Neural progenitor cell (in vitro differentiated cells): ENCODE data around the gene UFSP2. TPM values are rescaled to one million over a fixed set of nuclear protein-coding genes. Genes with fewer than 3 reads are reported as not detected.
A peak's percentile ranks its signal among the peaks of the same experiment; 100 is the strongest.

Experiments
- DNase-seq: peaks from one replicate; pipeline ENCODE4 v3.0.0-alpha.2; 2016; ENCODE audit warnings: low spot score
- H2AFZ ChIP-seq: fragments of 200-600 bp; sonication (generic); replicated peaks from 2 replicates; pipeline ENCODE4 v1.6.1; 2016; ENCODE audit warnings: antibody characterized with exemption
- H3F3A ChIP-seq: fragments of 200-600 bp; sonication (generic); 2 replicates; pipeline ENCODE4 v1.6.1; 2016; ENCODE audit warnings: antibody characterized with exemption, low read depth
- H3K27ac ChIP-seq: fragments of 200-600 bp; sonication (generic); 2 replicates; pipeline ENCODE4 v1.5.1; 2016; ENCODE audit warnings: mild to moderate bottlenecking
- H3K27me3 ChIP-seq: fragments of 200-600 bp; sonication (generic); 2 replicates; pipeline ENCODE4 v1.6.1; 2016; ENCODE audit warnings: mild to moderate bottlenecking, moderate library complexity
- H3K36me3 ChIP-seq: fragments of 200-600 bp; sonication (generic); 2 replicates; pipeline ENCODE4 v1.5.1; 2016
- H3K4me1 ChIP-seq: fragments of 200-600 bp; sonication (generic); 2 replicates; pipeline ENCODE4 v1.6.1; 2016; ENCODE audit warnings: mixed run types
- H3K4me2 ChIP-seq: fragments of 200-600 bp; sonication (generic); 2 replicates; pipeline ENCODE4 v1.6.1; 2016
- H3K4me3 ChIP-seq: fragments of 200-600 bp; sonication (generic); 2 replicates; pipeline ENCODE4 v1.5.1; 2016
- H3K79me2 ChIP-seq: fragments of 200-600 bp; sonication (generic); 2 replicates; pipeline ENCODE4 v1.6.1; 2016; ENCODE audit warnings: low read depth
- H3K9ac ChIP-seq: fragments of 200-600 bp; sonication (generic); 2 replicates; pipeline ENCODE4 v1.6.1; 2016
- H3K9me3 ChIP-seq: fragments of 200-600 bp; sonication (generic); 2 replicates; pipeline ENCODE4 v1.5.1; 2016; ENCODE audit warnings: low read depth
- H4K20me1 ChIP-seq: fragments of 200-600 bp; sonication (generic); 2 replicates; pipeline ENCODE4 v1.6.1; 2016; ENCODE audit warnings: low read depth
- H3K27ac Mint-ChIP-seq: 3 replicates; pipeline ENCODE4 v1.8.0; 2021; ENCODE audit warnings: mixed read lengths
- H3K27me3 Mint-ChIP-seq: 2 replicates; pipeline ENCODE4 v1.8.0; 2022; ENCODE audit warnings: low read depth, mild to moderate bottlenecking, inconsistent platforms, moderate library complexity, mixed read lengths; ENCODE audit not compliant: insufficient read depth
- H3K36me3 Mint-ChIP-seq: 3 replicates; pipeline ENCODE4 v1.8.0; 2021; ENCODE audit warnings: mixed read lengths
- H3K4me1 Mint-ChIP-seq: 3 replicates; pipeline ENCODE4 v1.8.0; 2021; ENCODE audit warnings: mixed read lengths
- H3K4me3 Mint-ChIP-seq: 3 replicates; pipeline ENCODE4 v1.8.0; 2021; ENCODE audit warnings: mild to moderate bottlenecking, moderate library complexity, mixed read lengths
- H3K9me3 Mint-ChIP-seq: 3 replicates; pipeline ENCODE4 v1.8.0; 2020; ENCODE audit warnings: mixed read lengths
- CTCF ChIP-seq: fragments of 200-600 bp; sonication (generic); IDR thresholded peaks from 2 replicates; pipeline ENCODE4 v1.5.1; 2017; ENCODE audit warnings: antibody characterized with exemption, mild to moderate bottlenecking
- EZH2 ChIP-seq: fragments of 200-600 bp; sonication (generic); IDR thresholded peaks from 2 replicates; pipeline ENCODE4 v1.6.1; 2017; ENCODE audit warnings: antibody characterized with exemption, mild to moderate bottlenecking, moderate library complexity
- EZH2phosphoT487 ChIP-seq: fragments of 200-600 bp; sonication (generic); IDR thresholded peaks from 2 replicates; pipeline ENCODE4 v1.6.1; 2017; ENCODE audit warnings: antibody characterized with exemption
- total RNA-seq: library from RNA; depleted of rRNA; stranded (reverse); fragments of >200 nt; gene quantifications from 2 replicates; pipeline ENCODE4 v1.2.3, GENCODE V29; 2015; ENCODE audit warnings: low replicate concordance

UFSP2 gene
- total RNA-seq, 1 donor from 2014 or later = 56.9 TPM

- TF ChIP-seq EZH2phosphoT487 (no peak), CTCF (peak; percentile 73)
- H3K4me3 ChIP-seq = peak within 1 kb of the TSS; percentile 90
- H3K9me3 ChIP-seq = no peaks in the 10 kb centered on the region
- H3K4me2 ChIP-seq = peak within 1 kb of the TSS; percentile 82
- Mint-ChIP-seq H3K4me1 (peaks cover 15% of the 10 kb centered on the region), H3K36me3 (no peaks in the 10 kb centered on the region), H3K27me3 (peaks cover 5% of the 10 kb centered on the region), H3K9me3 (no peaks in the 10 kb centered on the region), H3K4me3 (peak within 1 kb of the TSS; percentile 93), H3K27ac (no peak within 1 kb of the TSS)
- H3K27ac ChIP-seq = no peak within 1 kb of the TSS
- H3F3A ChIP-seq = no peaks in the 10 kb centered on the region
- no peaks in the 10 kb centered on the region for H3K36me3 ChIP-seq
- H2AFZ ChIP-seq = peak within 1 kb of the TSS; percentile 91
- H3K9ac ChIP-seq = peak within 1 kb of the TSS; percentile 15
- H3K79me2 ChIP-seq = no peaks in the 10 kb centered on the region
- no peaks in the 10 kb centered on the region for H4K20me1 ChIP-seq
- H3K4me1 ChIP-seq = no peaks in the 10 kb centered on the region
- peak; percentile 97 for DNase-seq
- peaks cover 21% of the 10 kb centered on the region for H3K27me3 ChIP-seq
These were observed 45.7 kb upstream of the UFSP2 start, which contains the start of gene CCDC110 for GRCh38 chr4:185471235-185472102. Gene CCDC110 (minus strand): TSS chr4:185471733. CDS start chr4:185471683, 50 bp downstream.

- Histone ChIP-seq H4K20me1 (no peaks in the 10 kb centered on the region), H2AFZ (peak overlapping the region; percentile 91), H3K4me2 (peak overlapping the region; percentile 74), H3K9ac (no peak overlapping the region), H3K27ac (no peak overlapping the region), H3K9me3 (no peaks in the 10 kb centered on the region), H3F3A (no peaks in the 10 kb centered on the region), H3K36me3 (no peaks in the 10 kb centered on the region), H3K4me3 (peak overlapping the region; percentile 66), H3K27me3 (peaks cover 21% of the 10 kb centered on the region), H3K79me2 (no peaks in the 10 kb centered on the region), H3K4me1 (no peaks in the 10 kb centered on the region)
- Mint-ChIP-seq H3K27ac (no peak overlapping the region), H3K36me3 (no peaks in the 10 kb centered on the region), H3K9me3 (no peaks in the 10 kb centered on the region), H3K27me3 (peaks cover 5% of the 10 kb centered on the region), H3K4me1 (peaks cover 15% of the 10 kb centered on the region), H3K4me3 (peak overlapping the region; percentile 91)
- no peak for TF ChIP-seq EZH2
- no peak for TF ChIP-seq CTCF
- no peak for TF ChIP-seq EZH2phosphoT487
- peak; percentile 37 for DNase-seq
These were observed 44.9 kb upstream of the UFSP2 start for GRCh38 chr4:185470501-185471195.

GRCh38 chr4:185469580-185470154, 43.9 kb upstream of the UFSP2 start:
- H3K9me3 Mint-ChIP-seq = no peaks in the 10 kb centered on the region
- H3K4me1 ChIP-seq = no peaks in the 10 kb centered on the region
- H3K27me3 Mint-ChIP-seq = peaks cover 5% of the 10 kb centered on the region
- H3K9me3 ChIP-seq = no peaks in the 10 kb centered on the region
- H3K27ac ChIP-seq = no peak overlapping the region
- no peaks in the 10 kb centered on the region for H3F3A ChIP-seq
- no peak overlapping the region for H3K9ac ChIP-seq
- H3K36me3 ChIP-seq = no peaks in the 10 kb centered on the region
- H2AFZ ChIP-seq = no peak overlapping the region
- no peaks in the 10 kb centered on the region for H4K20me1 ChIP-seq
- peaks cover 15% of the 10 kb centered on the region for H3K4me1 Mint-ChIP-seq
- DNase-seq = no peak
- H3K4me2 ChIP-seq = no peak overlapping the region
- H3K4me3 ChIP-seq = no peak overlapping the region
- H3K27me3 ChIP-seq = peaks cover 21% of the 10 kb centered on the region
- no peaks in the 10 kb centered on the region for H3K79me2 ChIP-seq
- no peaks in the 10 kb centered on the region for H3K36me3 Mint-ChIP-seq
- peak overlapping the region; percentile 91 for H3K4me3 Mint-ChIP-seq
- TF ChIP-seq EZH2phosphoT487 (no peak), EZH2 (no peak), CTCF (no peak)
- no peak overlapping the region for H3K27ac Mint-ChIP-seq
